GM18909 (cell line): ENCODE results near the gene FUT8.

Experiments
- ATAC-seq: cut with Tn5 transposase; IDR thresholded peaks from one replicate; pipeline ENCODE4 v1.9.1; 2021; ENCODE audit warnings: mild to moderate bottlenecking; ENCODE audit not compliant: unreplicated experiment, poor library complexity

FUT8 gene

DNA sequence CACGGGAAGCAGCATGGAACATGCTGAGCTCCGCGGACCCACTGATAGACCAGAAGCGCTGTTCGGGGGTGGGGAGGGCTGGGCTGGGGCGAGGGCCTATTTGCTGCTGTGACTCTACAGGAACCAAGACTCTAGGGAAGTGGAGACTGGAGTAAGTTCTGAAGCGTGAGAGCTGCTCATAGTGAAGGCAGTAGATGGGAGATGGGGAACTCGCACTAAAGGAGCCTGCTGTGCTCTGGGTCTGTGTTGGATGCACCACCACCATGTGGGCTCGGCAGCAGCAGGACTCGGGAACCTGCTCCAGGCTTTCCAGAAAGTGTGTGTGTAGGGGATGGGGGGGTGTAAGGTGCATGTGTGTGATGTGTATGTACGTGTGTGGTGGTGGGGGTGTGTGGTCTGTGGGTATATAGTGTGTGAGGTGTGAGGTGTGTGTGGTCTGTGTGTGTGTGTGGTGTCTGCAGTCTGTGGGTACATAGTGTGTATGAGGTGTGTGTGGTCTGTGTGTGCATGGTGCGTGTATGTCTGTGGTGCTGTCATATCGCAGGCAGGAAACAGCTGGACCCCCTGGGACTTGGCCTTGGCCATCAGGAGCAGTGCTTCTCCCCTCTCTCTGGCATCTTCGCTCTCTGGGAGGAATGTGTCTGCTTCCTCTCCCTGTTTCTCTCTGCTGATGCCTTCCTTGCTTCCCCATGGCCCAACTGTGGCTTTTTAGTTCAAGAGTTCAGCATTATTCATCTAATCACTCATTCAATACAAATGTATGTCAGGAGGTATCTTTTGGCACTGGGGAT is 378.9 kb downstream of the FUT8 start:
- ATAC-seq, result no peak

DNA sequence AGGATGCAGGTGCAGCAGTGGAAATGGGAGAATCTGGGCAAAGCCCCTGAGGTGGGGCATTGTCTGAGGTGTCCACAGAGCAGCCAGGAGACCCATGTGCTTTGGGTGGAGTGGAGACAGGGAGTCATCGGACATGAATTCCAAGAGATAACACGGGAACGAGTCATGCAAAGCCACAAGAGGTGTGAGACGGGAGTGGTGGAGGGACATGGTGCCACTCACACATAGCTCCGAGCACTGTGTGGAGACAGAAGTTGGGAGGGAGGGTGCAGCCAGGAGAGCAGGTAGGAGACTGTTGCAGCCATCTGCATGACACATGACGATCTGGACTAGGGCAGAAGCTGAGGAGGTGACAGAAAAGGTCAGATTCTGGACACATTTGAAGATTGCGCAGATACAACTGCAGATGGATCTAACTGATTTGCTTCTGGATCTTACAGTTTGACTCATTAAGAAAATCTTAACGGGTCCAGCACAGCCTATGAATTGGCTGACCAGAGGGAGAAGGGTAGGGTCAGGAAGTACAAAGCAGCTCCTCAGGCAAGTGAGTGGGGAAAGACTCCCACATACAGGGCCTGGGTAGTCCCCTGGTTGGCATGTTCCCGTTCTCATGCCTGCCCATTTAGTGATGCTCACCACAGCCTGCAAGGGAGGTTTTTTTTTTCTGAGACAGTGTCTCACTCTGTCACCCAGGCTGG is 379.8 kb downstream of the FUT8 start:
- ATAC-seq, result no peak
